Naive thymus-derived CD4-positive, alpha-beta T cell (primary cell): Measurements from ENCODE around the gene TACC2. TPM values are rescaled to one million over a fixed set of nuclear protein-coding genes. Genes with fewer than 3 reads are reported as not detected.

Source experiments
- ATAC-seq: fragments of 150-1000 bp; cut with Tn5 transposase; 2 replicates; pipeline ENCODE4 v1.10.0; 2021; ENCODE audit warnings: mild to moderate bottlenecking, moderate library complexity
- CTCF ChIA-PET: fragments of 350-600 bp; sonication (Branson Sonifier 250); formaldehyde crosslinking; loops from one replicate; lab custom pipeline; 2021; ENCODE audit warnings: antibody characterized with exemption; lab: Charles Lee
- POLR2A ChIA-PET: fragments of 350-600 bp; sonication (Branson Sonifier 250); formaldehyde crosslinking; loops from one replicate; lab custom pipeline; 2021; ENCODE audit warnings: antibody characterized with exemption, inconsistent platforms; lab: Charles Lee
- DNase-seq, 9 donors: peaks; one replicate each; pipeline versions ENCODE4 v3.0.0 to v3.0.0-alpha.2; 2020 to 2022; ENCODE audit warnings: mixed read lengths in 1 of 9
- H3K27ac ChIP-seq: one replicate; pipeline ENCODE4 v1.7.0; 2013; ENCODE audit warnings: mild to moderate bottlenecking, low read depth, low read length, moderate library complexity
- H3K27me3 ChIP-seq, 2 donors: one replicate each; pipeline ENCODE4 v1.7.0; 2013; ENCODE audit warnings: low read length in 2 of 2, mild to moderate bottlenecking in 2 of 2, moderate library complexity in 2 of 2; ENCODE audit not compliant: control insufficient read depth in 2 of 2, insufficient read depth in 2 of 2
- H3K36me3 ChIP-seq, 3 experiments: 1 replicate in 2 of 3; 2 replicates in 1 of 3; pipeline ENCODE4 v1.7.0; 2013; ENCODE audit warnings: low read length in 3 of 3, mild to moderate bottlenecking in 3 of 3, moderate library complexity in 1 of 3; ENCODE audit not compliant: insufficient read depth in 3 of 3, control insufficient read depth in 2 of 3
- H3K4me1 ChIP-seq, 2 donors: one replicate each; pipeline ENCODE4 v1.7.0; 2013; ENCODE audit warnings: low read length in 2 of 2, mild to moderate bottlenecking in 2 of 2, moderate library complexity in 1 of 2; ENCODE audit not compliant: control insufficient read depth in 2 of 2, insufficient read depth in 2 of 2
- H3K4me3 ChIP-seq: 2 replicates; pipeline ENCODE4 v1.7.0; 2013; ENCODE audit warnings: mild to moderate bottlenecking, low read length
- H3K9me3 ChIP-seq, 3 experiments: 1 replicate in 2 of 3; 2 replicates in 1 of 3; pipeline ENCODE4 v1.7.0; 2013; ENCODE audit warnings: low read length in 3 of 3; ENCODE audit not compliant: control insufficient read depth in 2 of 3
- H3K27ac Mint-ChIP-seq, 9 donors: one replicate each; pipeline ENCODE4 v1.8.0; 2020 to 2022; ENCODE audit warnings: mixed read lengths in 9 of 9, mild to moderate bottlenecking in 8 of 9, moderate library complexity in 5 of 9, inconsistent platforms in 2 of 9
- H3K27me3 Mint-ChIP-seq, 5 donors: one replicate each; pipeline ENCODE4 v1.8.0; 2021 to 2022; ENCODE audit warnings: mixed read lengths in 5 of 5, mild to moderate bottlenecking in 1 of 5
- H3K36me3 Mint-ChIP-seq, 5 donors: one replicate each; pipeline ENCODE4 v1.8.0; 2020 to 2022; ENCODE audit warnings: mixed read lengths in 5 of 5, mild to moderate bottlenecking in 3 of 5, inconsistent platforms in 1 of 5
- H3K4me1 Mint-ChIP-seq, 7 donors: one replicate each; pipeline ENCODE4 v1.8.0; 2020 to 2022; ENCODE audit warnings: mixed read lengths in 7 of 7, mild to moderate bottlenecking in 3 of 7, inconsistent platforms in 1 of 7
- H3K4me3 Mint-ChIP-seq, 10 donors: one replicate each; pipeline ENCODE4 v1.8.0; 2020 to 2022; ENCODE audit warnings: mild to moderate bottlenecking in 10 of 10, mixed read lengths in 10 of 10, moderate library complexity in 6 of 10, inconsistent platforms in 2 of 10
- H3K9me3 Mint-ChIP-seq, 11 donors: one replicate each; pipeline ENCODE4 v1.8.0; 2020 to 2022; ENCODE audit warnings: mixed read lengths in 11 of 11, mild to moderate bottlenecking in 4 of 11, inconsistent platforms in 1 of 11, moderate library complexity in 1 of 11
- intact Hi-C, 2 donors: fragments of 100-400 bp; cut with micrococcal nuclease; formaldehyde crosslinking; loops; one replicate each; pipeline ENCODE4 v1.15.1; 2023
- polyA plus RNA-seq, 2 donors: library from polyadenylated mRNA; unstranded; fragments of 300-500 nt; fragmentation: Illumina TruSeq; gene quantifications; one replicate each; pipeline ENCODE4 v1.2.3, GENCODE V29; 2021
- total RNA-seq, 6 experiments: library from RNA in 5 of 6; stranded (reverse) in 5 of 6; gene quantifications; 1 replicate in 5 of 6; 2 replicates in 1 of 6; pipeline ENCODE4 v1.2.3 and lab custom pipeline; 2021 to 2026

TACC2 gene
- total and polyA plus RNA-seq, 7 experiments from 2014 or later: 0.16 TPM; not detected in 6

- DNase-seq: no peak
- peaks cover 0 to 15% (median 5%) of the 10 kb centered on the region in 5 donors for H3K27me3 Mint-ChIP-seq
- CTCF ChIA-PET: no interaction called here
- H3K4me1 ChIP-seq: no peaks in the 10 kb centered on the region
- H3K36me3 Mint-ChIP-seq: no peaks in the 10 kb centered on the region
- H3K4me1 Mint-ChIP-seq: no peaks in the 10 kb centered on the region
- no peaks in the 10 kb centered on the region for H3K9me3 ChIP-seq
- no peak overlapping the region for H3K4me3 Mint-ChIP-seq
- intact Hi-C loops: no loop called here
- H3K4me3 ChIP-seq: no peak overlapping the region
- no peaks in the 10 kb centered on the region for H3K27me3 ChIP-seq
- no peak for ATAC-seq
- H3K27ac ChIP-seq: no peak overlapping the region
- no peaks in the 10 kb centered on the region for H3K9me3 Mint-ChIP-seq
- H3K36me3 ChIP-seq: no peaks in the 10 kb centered on the region
- no peak overlapping the region for H3K27ac Mint-ChIP-seq
- POLR2A ChIA-PET: no interaction called here
Observed at GRCh38 chr10:122096705-122097104, 107.7 kb downstream of the TACC2 start.

- Histone ChIP-seq H3K27ac (no peak overlapping the region), H3K4me3 (no peak overlapping the region), H3K36me3 (no peaks in the 10 kb centered on the region), H3K4me1 (no peaks in the 10 kb centered on the region), H3K9me3 (no peaks in the 10 kb centered on the region), H3K27me3 (no peaks in the 10 kb centered on the region)
- no peak for DNase-seq
- Mint-ChIP-seq H3K9me3 (no peaks in the 10 kb centered on the region), H3K27me3 (peaks cover 0 to 12% (median 5%) of the 10 kb centered on the region in 5 donors), H3K4me1 (no peaks in the 10 kb centered on the region), H3K36me3 (no peaks in the 10 kb centered on the region), H3K27ac (no peak overlapping the region), H3K4me3 (no peak overlapping the region)
- intact Hi-C loops: no loop called here
- ChIA-PET POLR2A (no interaction called here), CTCF (no interaction called here)
- ATAC-seq: no peak
Observed at GRCh38 chr10:122097935-122098334, 109.0 kb downstream of the TACC2 start.

- no peaks in the 10 kb centered on the region for H3K4me1 ChIP-seq
- H3K4me3 ChIP-seq: no peak overlapping the region
- no peaks in the 10 kb centered on the region for H3K9me3 Mint-ChIP-seq
- ATAC-seq (no peak), DNase-seq (no peak)
- no peaks in the 10 kb centered on the region for H3K27me3 ChIP-seq
- H3K36me3 Mint-ChIP-seq: no peaks in the 10 kb centered on the region
- H3K27ac ChIP-seq: no peak overlapping the region
- intact Hi-C loops: no loop called here
- H3K27me3 Mint-ChIP-seq: peaks cover 0 to 13% (median 4%) of the 10 kb centered on the region in 5 donors
- H3K36me3 ChIP-seq: no peaks in the 10 kb centered on the region
- no peak overlapping the region for H3K27ac Mint-ChIP-seq
- H3K9me3 ChIP-seq: no peaks in the 10 kb centered on the region
- no peak overlapping the region for H3K4me3 Mint-ChIP-seq
- POLR2A ChIA-PET: no interaction called here
- CTCF ChIA-PET: no interaction called here
- H3K4me1 Mint-ChIP-seq: no peaks in the 10 kb centered on the region
Observed at GRCh38 chr10:122098924-122099323, 110.0 kb downstream of the TACC2 start.

- Mint-ChIP-seq H3K4me3 (no peak overlapping the region), H3K27ac (no peak overlapping the region), H3K27me3 (peaks cover 0 to 13% (median 2%) of the 10 kb centered on the region in 5 donors), H3K4me1 (no peaks in the 10 kb centered on the region), H3K9me3 (no peaks in the 10 kb centered on the region), H3K36me3 (no peaks in the 10 kb centered on the region)
- Histone ChIP-seq H3K36me3 (no peaks in the 10 kb centered on the region), H3K27ac (no peak overlapping the region), H3K4me1 (no peaks in the 10 kb centered on the region), H3K9me3 (no peaks in the 10 kb centered on the region), H3K4me3 (no peak overlapping the region), H3K27me3 (no peaks in the 10 kb centered on the region)
- CTCF ChIA-PET: no interaction called here
- DNase-seq (no peak), ATAC-seq (no peak)
- POLR2A ChIA-PET: no interaction called here
- intact Hi-C loops: no loop called here
Observed at GRCh38 chr10:122099562-122099961, 110.6 kb downstream of the TACC2 start.

GRCh38 chr10:122102146-122102868, 113.3 kb downstream of the TACC2 start:
- H3K4me1 ChIP-seq: no peaks in the 10 kb centered on the region
- no peaks in the 10 kb centered on the region for H3K9me3 ChIP-seq
- H3K36me3 ChIP-seq: no peaks in the 10 kb centered on the region
- H3K27me3 Mint-ChIP-seq: peaks cover 0 to 10% (median 0%) of the 10 kb centered on the region in 5 donors
- no peaks in the 10 kb centered on the region for H3K27me3 ChIP-seq
- no peak overlapping the region for H3K4me3 Mint-ChIP-seq
- no peak overlapping the region for H3K4me3 ChIP-seq
- no peak for DNase-seq
- intact Hi-C loops: no loop called here
- H3K36me3 Mint-ChIP-seq: no peaks in the 10 kb centered on the region
- no peaks in the 10 kb centered on the region for H3K9me3 Mint-ChIP-seq
- H3K27ac ChIP-seq: no peak overlapping the region
- no peak for ATAC-seq
- CTCF ChIA-PET: no interaction called here
- no peak overlapping the region for H3K27ac Mint-ChIP-seq
- POLR2A ChIA-PET: no interaction called here
- H3K4me1 Mint-ChIP-seq: no peaks in the 10 kb centered on the region

- no peaks in the 10 kb centered on the region for H3K9me3 ChIP-seq
- Mint-ChIP-seq H3K27me3 (peaks cover 0 to 10% (median 0%) of the 10 kb centered on the region in 5 donors), H3K36me3 (no peaks in the 10 kb centered on the region), H3K4me3 (no peak overlapping the region), H3K9me3 (no peaks in the 10 kb centered on the region), H3K4me1 (no peaks in the 10 kb centered on the region), H3K27ac (no peak overlapping the region)
- H3K4me3 ChIP-seq: no peak overlapping the region
- ChIA-PET CTCF (no interaction called here), POLR2A (no interaction called here)
- intact Hi-C loops: no loop called here
- no peaks in the 10 kb centered on the region for H3K4me1 ChIP-seq
- DNase-seq (no peak), ATAC-seq (no peak)
- no peaks in the 10 kb centered on the region for H3K27me3 ChIP-seq
- no peaks in the 10 kb centered on the region for H3K36me3 ChIP-seq
- H3K27ac ChIP-seq: no peak overlapping the region
Observed at GRCh38 chr10:122102869-122103525, 114.0 kb downstream of the TACC2 start.

GRCh38 chr10:122103592-122103991, 114.6 kb downstream of the TACC2 start:
- H3K4me3 ChIP-seq: no peak overlapping the region
- POLR2A ChIA-PET: no interaction called here
- intact Hi-C loops: no loop called here
- H3K4me1 ChIP-seq: no peaks in the 10 kb centered on the region
- Mint-ChIP-seq H3K27me3 (peaks cover 0 to 10% (median 5%) of the 10 kb centered on the region in 5 donors), H3K9me3 (no peaks in the 10 kb centered on the region), H3K4me1 (no peaks in the 10 kb centered on the region), H3K36me3 (no peaks in the 10 kb centered on the region), H3K4me3 (no peak overlapping the region), H3K27ac (no peak overlapping the region)
- H3K9me3 ChIP-seq: no peaks in the 10 kb centered on the region
- DNase-seq (no peak), ATAC-seq (no peak)
- H3K27ac ChIP-seq: no peak overlapping the region
- no peaks in the 10 kb centered on the region for H3K36me3 ChIP-seq
- CTCF ChIA-PET: no interaction called here
- no peaks in the 10 kb centered on the region for H3K27me3 ChIP-seq
